Neuronal stem cell (in vitro differentiated cells): ENCODE measurements around the gene SCFD2.

ENCODE experiments used
- DNase-seq: peaks from one replicate; pipeline ENCODE4 v3.0.0-alpha.2; 2013; ENCODE audit warnings: low spot score
- H2AFZ ChIP-seq: one replicate; pipeline ENCODE4 v1.6.1; 2013; ENCODE audit warnings: mild to moderate bottlenecking, low read length, inconsistent platforms
- H2AK5ac ChIP-seq: 2 replicates; pipeline ENCODE4 v1.6.1; 2013; ENCODE audit warnings: low read depth, mild to moderate bottlenecking, inconsistent platforms, low read length, moderate library complexity, mixed read lengths
- H2BK120ac ChIP-seq: 2 replicates; pipeline ENCODE4 v1.6.1; 2013; ENCODE audit warnings: low read depth, mild to moderate bottlenecking, inconsistent platforms, low read length, moderate library complexity, mixed read lengths
- H2BK12ac ChIP-seq: one replicate; pipeline ENCODE4 v1.6.1; 2013; ENCODE audit warnings: low read length, inconsistent platforms
- H2BK15ac ChIP-seq: 2 replicates; pipeline ENCODE4 v1.6.1; 2013; ENCODE audit warnings: mild to moderate bottlenecking, low read length, inconsistent platforms, mixed read lengths
- H2BK5ac ChIP-seq: one replicate; pipeline ENCODE4 v1.6.1; 2013; ENCODE audit warnings: inconsistent platforms, mild to moderate bottlenecking, low read length, moderate library complexity
- H3K14ac ChIP-seq: one replicate; pipeline ENCODE4 v1.6.1; 2013; ENCODE audit warnings: low read length, inconsistent platforms
- H3K18ac ChIP-seq: 2 replicates; pipeline ENCODE4 v1.6.1; 2013; ENCODE audit warnings: low read length, inconsistent platforms
- H3K23ac ChIP-seq: 2 replicates; pipeline ENCODE4 v1.6.1; 2013; ENCODE audit warnings: low read depth, mild to moderate bottlenecking, mixed read lengths, low read length, inconsistent platforms; ENCODE audit not compliant: poor library complexity
- H3K27ac ChIP-seq: replicated peaks from 3 replicates; pipeline ENCODE4 v1.5.1; 2013; ENCODE audit warnings: low read length, inconsistent platforms
- H3K27me3 ChIP-seq, 3 experiments: 2 replicates each; pipeline ENCODE4 v1.6.1; 2013; ENCODE audit warnings: low read length in 3 of 3, mild to moderate bottlenecking in 2 of 3, inconsistent platforms in 1 of 3, low read depth in 1 of 3, mixed read lengths in 1 of 3, moderate library complexity in 1 of 3; ENCODE audit not compliant: control insufficient read depth in 3 of 3, insufficient read depth in 3 of 3
- H3K36me3 ChIP-seq, 2 donors: replicated peaks in 1 of 2; 2 replicates each; pipeline ENCODE4 v1.6.1; 2013; ENCODE audit warnings: low read length in 2 of 2; ENCODE audit not compliant: control insufficient read depth in 2 of 2, insufficient read depth in 2 of 2
- H3K4ac ChIP-seq: 2 replicates; pipeline ENCODE4 v1.6.1; 2013; ENCODE audit warnings: inconsistent platforms, mild to moderate bottlenecking, low read length, moderate library complexity
- H3K4me1 ChIP-seq, 2 donors: 1 replicate in 1 of 2; 2 replicates in 1 of 2; pipeline ENCODE4 v1.6.1; 2013; ENCODE audit warnings: low read length in 2 of 2, low read depth in 1 of 2; ENCODE audit not compliant: control insufficient read depth in 2 of 2, insufficient read depth in 1 of 2
- H3K4me2 ChIP-seq: one replicate; pipeline ENCODE4 v1.6.1; 2013; ENCODE audit warnings: mild to moderate bottlenecking, low read length, inconsistent platforms; ENCODE audit not compliant: insufficient read depth, poor library complexity, severe bottlenecking
- H3K4me3 ChIP-seq, 2 donors: 2 replicates each; pipeline ENCODE4 v1.5.1; 2013; ENCODE audit warnings: low read length in 2 of 2, mild to moderate bottlenecking in 2 of 2, inconsistent platforms in 1 of 2, moderate library complexity in 1 of 2
- H3K79me1 ChIP-seq: one replicate; pipeline ENCODE4 v1.6.1; 2013; ENCODE audit warnings: low read depth, mild to moderate bottlenecking, inconsistent platforms, low read length, moderate library complexity
- H3K9ac ChIP-seq: one replicate; pipeline ENCODE4 v1.6.1; 2013; ENCODE audit warnings: mild to moderate bottlenecking, low read depth, low read length, inconsistent platforms; ENCODE audit not compliant: poor library complexity
- H3K9me3 ChIP-seq, 2 donors: replicated peaks in 1 of 2; 2 replicates each; pipeline versions ENCODE3 to v1.6.1; 2013; ENCODE audit warnings: low read length in 2 of 2, mild to moderate bottlenecking in 2 of 2, inconsistent platforms in 1 of 2, low read depth in 1 of 2, mixed read lengths in 1 of 2, moderate library complexity in 1 of 2; ENCODE audit not compliant: control insufficient read depth in 2 of 2, insufficient read depth in 1 of 2
- H4K8ac ChIP-seq: one replicate; pipeline ENCODE4 v1.6.1; 2013; ENCODE audit warnings: low read depth, mild to moderate bottlenecking, inconsistent platforms, low read length, moderate library complexity
- H4K91ac ChIP-seq: one replicate; pipeline ENCODE4 v1.6.1; 2013; ENCODE audit warnings: low read length, low read depth, mild to moderate bottlenecking, inconsistent platforms; ENCODE audit not compliant: poor library complexity
- WGBS, 2 donors: extraction: QIAGEN DNeasy Blood & Tissue Kit; methylation state at CpG; one replicate each; pipeline ENCODE4 v1.1.7; 2013; ENCODE audit warnings: missing lambda C conversion rate in 2 of 2, mixed read lengths in 1 of 2; ENCODE audit not compliant: insufficient read length in 2 of 2, insufficient replicate concordance in 1 of 2; ENCODE audit errors: extremely low coverage in 2 of 2; 5-methylcytosine and 5-hydroxymethylcytosine counted together

Gene SCFD2

GRCh38 chr4:53280846-53281245 is 85.0 kb downstream of the SCFD2 start:
- Histone ChIP-seq H3K9me3 (no peaks in the 10 kb centered on the region), H3K4ac (no peak overlapping the region), H2AFZ (no peak overlapping the region), H2BK5ac (no peak overlapping the region), H3K27ac (no peak overlapping the region), H3K27me3 (no peaks in the 10 kb centered on the region), H3K18ac (no peak overlapping the region), H3K23ac (no peak overlapping the region), H3K36me3 (no peaks in the 10 kb centered on the region), H2BK12ac (no peak overlapping the region), H2AK5ac (no peak overlapping the region), H4K8ac (no peak overlapping the region), H3K4me2 (no peak overlapping the region), H2BK15ac (no peak overlapping the region), H2BK120ac (no peak overlapping the region), H3K79me1 (no peaks in the 10 kb centered on the region), H3K4me1 (no peaks in the 10 kb centered on the region), H3K14ac (no peak overlapping the region), H3K9ac (no peak overlapping the region), H3K4me3 (no peak overlapping the region), H4K91ac (no peak overlapping the region)
- no CpG with 5 or more reads among the region's 5 CpGs for WGBS, 2 donors
- DNase-seq, result no peak

- H3K9me3 ChIP-seq, result no peaks in the 10 kb centered on the region
- no peak overlapping the region for H2BK5ac ChIP-seq
- H2BK120ac ChIP-seq, result no peak overlapping the region
- H3K23ac ChIP-seq, result no peak overlapping the region
- no peaks in the 10 kb centered on the region for H3K36me3 ChIP-seq
- DNase-seq, result no peak
- no peaks in the 10 kb centered on the region for H3K27me3 ChIP-seq
- no peak overlapping the region for H3K14ac ChIP-seq
- no peak overlapping the region for H3K4me2 ChIP-seq
- no peaks in the 10 kb centered on the region for H3K4me1 ChIP-seq
- H2AK5ac ChIP-seq, result no peak overlapping the region
- no peak overlapping the region for H2BK15ac ChIP-seq
- no peak overlapping the region for H2AFZ ChIP-seq
- H2BK12ac ChIP-seq, result no peak overlapping the region
- H3K4ac ChIP-seq, result no peak overlapping the region
- WGBS, 2 donors, result no CpG with 5 or more reads among the region's 5 CpGs
- no peak overlapping the region for H3K18ac ChIP-seq
- H4K8ac ChIP-seq, result no peak overlapping the region
- H3K9ac ChIP-seq, result no peak overlapping the region
- H3K27ac ChIP-seq, result no peak overlapping the region
- no peak overlapping the region for H3K4me3 ChIP-seq
- H4K91ac ChIP-seq, result no peak overlapping the region
- H3K79me1 ChIP-seq, result no peaks in the 10 kb centered on the region
Observed at GRCh38 chr4:53274609-53275268, 91.1 kb downstream of the SCFD2 start.

GRCh38 chr4:53273726-53274125 is 92.1 kb downstream of the SCFD2 start:
- no peaks in the 10 kb centered on the region for H3K9me3 ChIP-seq

GRCh38 chr4:53267026-53267425 is 98.8 kb downstream of the SCFD2 start:
- Histone ChIP-seq H3K36me3 (no peaks in the 10 kb centered on the region), H3K14ac (no peak overlapping the region), H4K8ac (no peak overlapping the region), H3K23ac (no peak overlapping the region), H3K9ac (no peak overlapping the region), H3K4me2 (no peak overlapping the region), H3K4ac (no peak overlapping the region), H2BK15ac (no peak overlapping the region), H2AK5ac (no peak overlapping the region), H3K4me3 (no peak overlapping the region), H3K27me3 (no peaks in the 10 kb centered on the region), H4K91ac (no peak overlapping the region), H3K9me3 (peaks cover 0 to 3% of the 10 kb centered on the region in 2 donors), H2BK120ac (no peak overlapping the region), H3K4me1 (no peaks in the 10 kb centered on the region), H2BK5ac (no peak overlapping the region), H2BK12ac (no peak overlapping the region), H3K79me1 (no peaks in the 10 kb centered on the region), H2AFZ (no peak overlapping the region), H3K18ac (no peak overlapping the region), H3K27ac (no peak overlapping the region)
- DNase-seq, result no peak
- WGBS, 2 donors, result no CpG with 5 or more reads among the region's 4 CpGs

More at GRCh38 chr4:53273726-53274125, 92.1 kb downstream of the SCFD2 start:
- Histone ChIP-seq H2BK120ac (no peak overlapping the region), H3K36me3 (no peaks in the 10 kb centered on the region), H3K27me3 (no peaks in the 10 kb centered on the region), H3K4me3 (no peak overlapping the region), H3K23ac (no peak overlapping the region), H3K4me2 (no peak overlapping the region), H2AK5ac (no peak overlapping the region), H3K4ac (no peak overlapping the region), H4K8ac (no peak overlapping the region), H3K14ac (no peak overlapping the region), H4K91ac (no peak overlapping the region), H3K18ac (no peak overlapping the region), H2BK15ac (no peak overlapping the region), H3K4me1 (no peaks in the 10 kb centered on the region), H3K79me1 (no peaks in the 10 kb centered on the region), H3K27ac (no peak overlapping the region), H3K9ac (no peak overlapping the region), H2BK12ac (no peak overlapping the region), H2AFZ (no peak overlapping the region), H2BK5ac (no peak overlapping the region)
- WGBS, 2 donors, result no CpG with 5 or more reads among the region's 3 CpGs
- DNase-seq, result no peak
